Nephron (organoid): ENCODE measurements around the gene MORF4L1.
A peak's percentile ranks its signal among the peaks of the same experiment; 100 is the strongest.

Source experiments
- H3K27ac Mint-ChIP-seq, 3 experiments: 2 replicates each; pipeline ENCODE4 v1.8.0; 2020; ENCODE audit warnings: mixed read lengths in 3 of 3, mild to moderate bottlenecking in 2 of 3, moderate library complexity in 1 of 3
- H3K27me3 Mint-ChIP-seq: 2 replicates; pipeline ENCODE4 v1.8.0; 2021; ENCODE audit warnings: low read depth, mild to moderate bottlenecking, moderate library complexity, mixed read lengths
- H3K36me3 Mint-ChIP-seq: 2 replicates; pipeline ENCODE4 v1.8.0; 2020; ENCODE audit warnings: low read depth, mixed read lengths
- H3K4me1 Mint-ChIP-seq: 2 replicates; pipeline ENCODE4 v1.8.0; 2020; ENCODE audit warnings: mixed read lengths
- H3K4me3 Mint-ChIP-seq, 3 experiments: 2 replicates each; pipeline ENCODE4 v1.8.0; 2020; ENCODE audit warnings: mild to moderate bottlenecking in 3 of 3, mixed read lengths in 3 of 3, moderate library complexity in 2 of 3
- H3K9me3 Mint-ChIP-seq: 2 replicates; pipeline ENCODE4 v1.8.0; 2020; ENCODE audit warnings: mixed read lengths
- TF ChIP-seq, protein P1 (sequence below), 3 experiments: fragments of 200-600 bp; sonication (generic); IDR thresholded peaks; one replicate each; pipeline ENCODE4 v1.5.0; 2021; ENCODE audit warnings: antibody characterized with exemption in 3 of 3; ENCODE audit not compliant: unreplicated experiment in 3 of 3

MORF4L1 gene

DNA sequence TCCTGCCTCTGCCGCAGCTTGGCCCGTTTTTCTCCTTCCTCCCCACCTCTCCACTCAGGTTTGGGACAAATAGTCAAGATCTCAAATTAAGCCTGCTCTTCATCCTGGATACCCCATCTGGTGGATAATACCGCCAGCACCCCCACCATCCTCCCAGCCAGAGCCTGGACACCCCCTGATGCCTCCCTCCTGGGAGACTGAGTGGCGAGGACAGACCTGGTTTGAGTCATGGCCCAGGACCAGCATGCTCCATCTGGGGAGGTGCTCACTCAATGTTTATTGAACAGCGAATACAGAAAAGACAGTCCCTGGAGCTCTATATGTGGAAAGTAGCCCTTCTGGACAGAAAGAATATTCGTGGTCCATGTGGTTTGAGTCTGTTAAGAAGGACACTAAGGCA, 48.8 kb downstream of the MORF4L1 start:
- H3K27ac Mint-ChIP-seq: peak overlapping the region in 2 of 3 experiments; percentile 59 to 71
- TF ChIP-seq, protein P1, sequence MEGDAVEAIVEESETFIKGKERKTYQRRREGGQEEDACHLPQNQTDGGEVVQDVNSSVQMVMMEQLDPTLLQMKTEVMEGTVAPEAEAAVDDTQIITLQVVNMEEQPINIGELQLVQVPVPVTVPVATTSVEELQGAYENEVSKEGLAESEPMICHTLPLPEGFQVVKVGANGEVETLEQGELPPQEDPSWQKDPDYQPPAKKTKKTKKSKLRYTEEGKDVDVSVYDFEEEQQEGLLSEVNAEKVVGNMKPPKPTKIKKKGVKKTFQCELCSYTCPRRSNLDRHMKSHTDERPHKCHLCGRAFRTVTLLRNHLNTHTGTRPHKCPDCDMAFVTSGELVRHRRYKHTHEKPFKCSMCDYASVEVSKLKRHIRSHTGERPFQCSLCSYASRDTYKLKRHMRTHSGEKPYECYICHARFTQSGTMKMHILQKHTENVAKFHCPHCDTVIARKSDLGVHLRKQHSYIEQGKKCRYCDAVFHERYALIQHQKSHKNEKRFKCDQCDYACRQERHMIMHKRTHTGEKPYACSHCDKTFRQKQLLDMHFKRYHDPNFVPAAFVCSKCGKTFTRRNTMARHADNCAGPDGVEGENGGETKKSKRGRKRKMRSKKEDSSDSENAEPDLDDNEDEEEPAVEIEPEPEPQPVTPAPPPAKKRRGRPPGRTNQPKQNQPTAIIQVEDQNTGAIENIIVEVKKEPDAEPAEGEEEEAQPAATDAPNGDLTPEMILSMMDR (IDR thresholded peaks at IDR 0.05; ENCODE audit: unreplicated experiment in 3 of 3): no peak
- H3K4me1 Mint-ChIP-seq: peaks cover 7% of the 10 kb centered on the region
- no peaks in the 10 kb centered on the region for H3K9me3 Mint-ChIP-seq
- no peaks in the 10 kb centered on the region for H3K27me3 Mint-ChIP-seq
- H3K36me3 Mint-ChIP-seq: peaks cover 52% of the 10 kb centered on the region
- no peak overlapping the region for H3K4me3 Mint-ChIP-seq

DNA sequence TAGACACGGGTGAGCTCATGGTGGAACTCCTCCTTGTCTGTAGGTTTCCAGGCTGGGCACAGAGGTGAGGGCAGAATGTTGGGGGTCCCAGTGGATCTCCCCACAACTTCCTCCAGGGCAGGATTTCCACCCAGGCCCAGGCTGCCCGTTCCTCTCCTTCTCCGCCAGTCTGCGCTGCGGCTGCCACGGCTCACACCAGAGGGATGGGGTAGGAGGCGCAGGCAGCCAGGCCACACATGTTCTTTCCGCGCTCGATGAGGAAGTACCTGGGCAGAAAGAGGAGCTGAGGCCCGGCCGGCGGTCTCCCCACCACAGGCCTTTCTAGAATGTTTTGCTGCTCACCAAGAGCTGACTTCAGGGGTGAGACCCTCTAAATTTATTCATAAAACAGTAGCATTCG, 49.2 kb downstream of the MORF4L1 start:
- Mint-ChIP-seq H3K4me1 (peaks cover 3% of the 10 kb centered on the region), H3K27me3 (no peaks in the 10 kb centered on the region), H3K27ac (peak overlapping the region in 2 of 3 experiments; percentile 61 to 71), H3K9me3 (no peaks in the 10 kb centered on the region), H3K4me3 (no peak overlapping the region), H3K36me3 (peaks cover 48% of the 10 kb centered on the region)
- TF ChIP-seq, protein P1 (IDR thresholded peaks at IDR 0.05; ENCODE audit: unreplicated experiment in 3 of 3): no peak

DNA sequence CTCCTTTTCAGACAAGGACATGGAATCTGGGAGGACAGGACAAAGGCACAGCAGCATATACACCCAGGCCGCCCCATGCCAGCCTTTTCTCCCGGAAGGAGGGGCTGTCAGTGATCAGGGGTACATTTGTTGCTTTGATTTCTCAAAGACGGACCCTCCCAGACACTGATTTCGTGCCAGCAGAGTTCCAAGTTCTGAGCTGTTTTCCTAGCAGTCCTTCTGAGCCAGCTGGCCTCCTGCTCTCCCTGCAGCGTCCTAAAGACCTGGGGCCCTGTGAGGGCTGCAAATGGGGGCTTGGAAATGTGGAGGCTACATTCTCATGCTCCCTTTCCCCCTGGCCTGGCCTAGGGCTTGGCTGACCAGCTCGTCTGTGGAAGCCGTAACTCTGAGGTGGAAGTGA, 49.8 kb downstream of the MORF4L1 start:
- no peak overlapping the region for H3K4me3 Mint-ChIP-seq
- no peaks in the 10 kb centered on the region for H3K4me1 Mint-ChIP-seq
- peak overlapping the region in 2 of 3 experiments; percentile 61 to 71 for H3K27ac Mint-ChIP-seq
- no peaks in the 10 kb centered on the region for H3K27me3 Mint-ChIP-seq
- H3K9me3 Mint-ChIP-seq: no peaks in the 10 kb centered on the region
- H3K36me3 Mint-ChIP-seq: peaks cover 44% of the 10 kb centered on the region
- TF ChIP-seq, protein P1 (IDR thresholded peaks at IDR 0.05; ENCODE audit: unreplicated experiment in 3 of 3): no peak

DNA sequence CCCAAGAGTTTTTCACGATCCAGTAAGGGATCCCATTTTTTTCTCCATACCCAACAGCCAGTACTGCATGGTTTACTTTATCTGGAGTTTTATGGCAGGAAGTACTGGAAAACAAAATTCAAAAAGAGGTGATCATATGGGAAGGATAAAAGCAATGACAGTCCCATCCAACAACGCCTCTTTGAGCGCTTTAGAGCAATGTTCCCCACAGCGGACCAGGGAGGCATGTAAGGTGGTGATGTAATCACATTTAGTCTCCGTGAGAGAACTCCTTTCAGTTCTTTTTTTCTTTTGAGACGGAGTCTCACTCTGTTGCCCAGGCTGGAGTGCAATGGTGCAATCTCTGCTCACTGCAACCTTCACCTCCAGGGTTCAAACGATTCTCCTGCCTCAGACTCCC, 50.3 kb downstream of the MORF4L1 start:
- Mint-ChIP-seq H3K4me1 (no peaks in the 10 kb centered on the region), H3K4me3 (no peak overlapping the region), H3K27ac (peak overlapping the region in 2 of 3 experiments; percentile 61 to 71), H3K36me3 (peaks cover 41% of the 10 kb centered on the region), H3K9me3 (no peaks in the 10 kb centered on the region), H3K27me3 (no peaks in the 10 kb centered on the region)
- TF ChIP-seq, protein P1 (IDR thresholded peaks at IDR 0.05; ENCODE audit: unreplicated experiment in 3 of 3): no peak

DNA sequence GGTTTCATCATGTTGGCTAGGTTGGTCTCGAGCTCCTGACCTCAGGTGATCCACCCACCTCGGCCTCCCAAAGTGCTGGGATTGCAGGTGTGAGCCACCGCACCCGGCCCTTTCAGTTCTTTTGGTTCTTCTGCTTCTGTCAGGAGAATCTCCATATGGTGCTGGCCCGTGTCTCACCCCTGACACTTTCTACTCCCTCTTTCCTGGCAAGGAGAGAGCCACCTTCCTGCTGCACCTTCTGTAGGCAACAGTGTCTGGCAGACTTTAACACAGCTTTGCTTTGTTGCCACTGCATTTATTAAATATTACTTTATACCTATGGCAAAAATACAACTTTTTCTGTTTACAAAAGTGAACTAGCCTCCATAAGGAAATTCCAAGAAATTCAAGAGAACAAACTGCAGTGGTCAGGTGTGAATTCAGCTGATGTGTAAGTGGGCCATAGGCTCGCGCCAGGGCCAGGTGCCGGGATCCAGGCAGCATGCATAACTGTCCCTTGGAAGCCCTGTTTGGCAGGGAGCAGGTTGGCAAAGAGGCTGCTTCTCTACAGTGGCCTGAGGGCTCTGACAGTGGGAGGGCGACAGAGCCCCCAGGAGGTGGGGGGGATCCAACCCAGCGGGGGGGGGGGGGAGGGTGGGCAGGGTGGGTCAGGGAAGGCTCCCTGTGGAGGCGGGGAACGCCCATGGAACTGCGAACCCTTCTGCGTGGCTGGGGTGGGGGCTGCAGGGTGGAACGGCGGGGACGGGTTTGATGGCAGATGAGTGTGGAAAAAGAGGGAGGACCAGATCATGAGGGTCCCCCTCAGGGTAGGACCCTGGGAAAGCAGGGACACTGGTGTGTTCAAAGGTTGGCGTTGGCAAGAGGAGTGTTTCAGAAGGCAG, 51.0 kb downstream of the MORF4L1 start:
- Mint-ChIP-seq H3K4me3 (no peak overlapping the region), H3K4me1 (no peaks in the 10 kb centered on the region), H3K27me3 (no peaks in the 10 kb centered on the region), H3K36me3 (peaks cover 38% of the 10 kb centered on the region), H3K27ac (peak overlapping the region in 1 of 3 experiments; percentile 71), H3K9me3 (no peaks in the 10 kb centered on the region)
- TF ChIP-seq, protein P1 (IDR thresholded peaks at IDR 0.05; ENCODE audit: unreplicated experiment in 3 of 3): no peak
